ENCODE results near the gene MYCBP2.

The MYCBP2 gene

GRCh38 chr13:77084755-77085154, 242.1 kb downstream of the MYCBP2 start:
- DNase-seq, result no peak

GRCh38 chr13:77079902-77080413, 246.9 kb downstream of the MYCBP2 start:
- DNase-seq, result no peak

- DNase-seq, result no peak
Measured at GRCh38 chr13:77067519-77067918, 259.4 kb downstream of the MYCBP2 start.

GRCh38 chr13:77065461-77066147, 261.3 kb downstream of the MYCBP2 start:
- DNase-seq, result no peak

GRCh38 chr13:77062097-77062496, 264.8 kb downstream of the MYCBP2 start:
- no peak for DNase-seq

GRCh38 chr13:77061362-77061761, 265.5 kb downstream of the MYCBP2 start:
- DNase-seq, result no peak

- DNase-seq, result no peak
Measured at GRCh38 chr13:77056886-77057285, 270.0 kb downstream of the MYCBP2 start.

GRCh38 chr13:77056382-77056781, 270.5 kb downstream of the MYCBP2 start:
- DNase-seq, result no peak

GRCh38 chr13:77055158-77055557, 271.7 kb downstream of the MYCBP2 start:
- no peak for DNase-seq

GRCh38 chr13:77053192-77053591, 273.7 kb downstream of the MYCBP2 start:
- DNase-seq, result no peak

- no peak for DNase-seq
Measured at GRCh38 chr13:77048681-77049080, 278.2 kb downstream of the MYCBP2 start.

- no peak for DNase-seq
Measured at GRCh38 chr13:77047649-77048343, 279.1 kb downstream of the MYCBP2 start.

GRCh38 chr13:77042566-77043177, 284.2 kb downstream of the MYCBP2 start:
- no peak for DNase-seq

- DNase-seq, result no peak
Measured at GRCh38 chr13:77040835-77041234, 286.1 kb downstream of the MYCBP2 start.

- DNase-seq, result no peak
Measured at GRCh38 chr13:77040076-77040475, 286.8 kb downstream of the MYCBP2 start.

GRCh38 chr13:77038907-77039480, 287.9 kb downstream of the MYCBP2 start:
- no peak for DNase-seq

- no peak for DNase-seq
Measured at GRCh38 chr13:77036279-77036678, 290.6 kb downstream of the MYCBP2 start.

- no peak for DNase-seq
Measured at GRCh38 chr13:77034881-77035280, 292.0 kb downstream of the MYCBP2 start.

GRCh38 chr13:77033717-77034302, 293.1 kb downstream of the MYCBP2 start:
- no peak for DNase-seq

GRCh38 chr13:77031656-77032243, 295.1 kb downstream of the MYCBP2 start:
- DNase-seq, result peak; percentile 1

- no peak for DNase-seq
Measured at GRCh38 chr13:77029436-77029835, 297.5 kb downstream of the MYCBP2 start.

- no peak for DNase-seq
Measured at GRCh38 chr13:77028202-77028601, 298.7 kb downstream of the MYCBP2 start.
